ENCODE measurements around the gene ZNF786. TPM values are rescaled to one million over a fixed set of nuclear protein-coding genes. Genes with fewer than 3 reads are reported as not detected.
A peak's percentile ranks its signal among the peaks of the same experiment; 100 is the strongest.

Gene ZNF786
- total and polyA plus RNA-seq, 9 of the 15 experiments (the other 6 are each of a cell fraction or from before 2014, with no cell fraction given) = 0.31 to 5.4 (median 3.0) TPM

DNA sequence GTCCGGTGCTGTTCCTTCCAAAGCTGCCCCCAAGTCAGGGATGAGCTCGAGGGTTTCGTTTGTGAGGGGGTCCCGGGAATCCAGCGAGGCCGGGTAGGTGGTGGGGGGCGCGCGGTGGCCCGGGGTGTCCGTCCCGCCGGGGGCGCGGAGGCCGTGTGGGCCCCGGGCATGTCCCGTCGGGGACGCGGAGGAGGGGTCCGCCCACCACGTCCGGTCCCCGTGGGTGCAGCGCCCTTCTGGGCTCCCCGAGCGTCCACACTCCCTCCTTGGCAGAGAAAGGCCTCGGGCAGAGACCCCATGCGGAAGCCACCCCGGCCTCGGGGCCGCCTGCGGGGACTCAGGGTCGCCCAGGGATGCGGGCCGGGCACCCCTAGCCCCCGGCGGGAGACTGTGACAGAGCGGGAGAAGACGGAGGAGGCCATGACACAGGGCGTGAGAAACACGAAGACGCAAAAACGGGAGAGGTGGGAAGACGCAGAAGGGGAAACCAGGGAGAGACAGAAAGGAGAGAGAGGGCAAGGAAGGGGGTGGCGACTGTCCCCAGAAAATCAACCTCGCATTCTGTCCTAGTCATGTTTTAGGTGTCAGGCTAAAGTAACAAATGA, 36.2 kb upstream of the ZNF786 start (continued):
- TF ChIP-seq, protein P1, sequence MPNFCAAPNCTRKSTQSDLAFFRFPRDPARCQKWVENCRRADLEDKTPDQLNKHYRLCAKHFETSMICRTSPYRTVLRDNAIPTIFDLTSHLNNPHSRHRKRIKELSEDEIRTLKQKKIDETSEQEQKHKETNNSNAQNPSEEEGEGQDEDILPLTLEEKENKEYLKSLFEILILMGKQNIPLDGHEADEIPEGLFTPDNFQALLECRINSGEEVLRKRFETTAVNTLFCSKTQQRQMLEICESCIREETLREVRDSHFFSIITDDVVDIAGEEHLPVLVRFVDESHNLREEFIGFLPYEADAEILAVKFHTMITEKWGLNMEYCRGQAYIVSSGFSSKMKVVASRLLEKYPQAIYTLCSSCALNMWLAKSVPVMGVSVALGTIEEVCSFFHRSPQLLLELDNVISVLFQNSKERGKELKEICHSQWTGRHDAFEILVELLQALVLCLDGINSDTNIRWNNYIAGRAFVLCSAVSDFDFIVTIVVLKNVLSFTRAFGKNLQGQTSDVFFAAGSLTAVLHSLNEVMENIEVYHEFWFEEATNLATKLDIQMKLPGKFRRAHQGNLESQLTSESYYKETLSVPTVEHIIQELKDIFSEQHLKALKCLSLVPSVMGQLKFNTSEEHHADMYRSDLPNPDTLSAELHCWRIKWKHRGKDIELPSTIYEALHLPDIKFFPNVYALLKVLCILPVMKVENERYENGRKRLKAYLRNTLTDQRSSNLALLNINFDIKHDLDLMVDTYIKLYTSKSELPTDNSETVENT (CRISPR knock-in tag; IDR thresholded peaks at IDR 0.05) = no peak; the same call in 1 of the 2 replicates
- no peak for TF ChIP-seq SPI1 (IDR thresholded peaks at IDR 0.05; ENCODE audit: borderline replicate concordance, low read depth, low read length)
- TF ChIP-seq HMGN3 (IDR thresholded peaks at IDR 0.05; ENCODE audit: borderline replicate concordance, extremely low read depth, insufficient read length, low read depth, low read length) = no peak
- no peak; a peak in 1 of 4 replicates for TF ChIP-seq TEAD1 (CRISPR knock-in tag; IDR thresholded peaks at IDR 0.05)
- no peak for TF ChIP-seq ZNF609 (CRISPR knock-in tag; IDR thresholded peaks at IDR 0.05; ENCODE audit: borderline replicate concordance)
- 0 out of 2 replicates have a peak, but pooled peaks have one; percentile 16 for TF ChIP-seq MYC (IDR thresholded peaks at IDR 0.05; ENCODE audit: low read depth, low read length)
- TF ChIP-seq MYC (CRISPR knock-in tag; IDR thresholded peaks at IDR 0.05; ENCODE audit: borderline replicate concordance, low read depth) = no peak
- TF ChIP-seq, protein P2, sequence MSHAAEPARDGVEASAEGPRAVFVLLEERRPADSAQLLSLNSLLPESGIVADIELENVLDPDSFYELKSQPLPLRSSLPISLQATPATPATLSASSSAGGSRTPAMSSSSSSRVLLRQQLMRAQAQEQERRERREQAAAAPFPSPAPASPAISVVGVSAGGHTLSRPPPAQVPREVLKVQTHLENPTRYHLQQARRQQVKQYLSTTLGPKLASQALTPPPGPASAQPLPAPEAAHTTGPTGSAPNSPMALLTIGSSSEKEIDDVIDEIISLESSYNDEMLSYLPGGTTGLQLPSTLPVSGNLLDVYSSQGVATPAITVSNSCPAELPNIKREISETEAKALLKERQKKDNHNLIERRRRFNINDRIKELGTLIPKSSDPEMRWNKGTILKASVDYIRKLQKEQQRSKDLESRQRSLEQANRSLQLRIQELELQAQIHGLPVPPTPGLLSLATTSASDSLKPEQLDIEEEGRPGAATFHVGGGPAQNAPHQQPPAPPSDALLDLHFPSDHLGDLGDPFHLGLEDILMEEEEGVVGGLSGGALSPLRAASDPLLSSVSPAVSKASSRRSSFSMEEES (CRISPR knock-in tag; IDR thresholded peaks at IDR 0.05) = no peak
- no peak for TF ChIP-seq NELFE (IDR thresholded peaks at IDR 0.05; ENCODE audit: insufficient read depth, insufficient read length)
